Measurements from ENCODE around the gene CCDC174.

CCDC174 gene

GRCh38 chr3:14646589-14647413, 4.8 kb upstream of the CCDC174 start:
- no peak overlapping the region for H3K27ac ChIP-seq
- no peak for TF ChIP-seq ZFX (IDR thresholded peaks at IDR 0.05)
- no peak for TF ChIP-seq CTCF (conservative IDR thresholded peaks at IDR 0.05)

GRCh38 chr3:14647976-14648955, 3.3 kb upstream of the CCDC174 start:
- TF ChIP-seq CTCF (conservative IDR thresholded peaks at IDR 0.05) (no peak), ZFX (IDR thresholded peaks at IDR 0.05) (no peak)
- H3K27ac ChIP-seq = no peak overlapping the region

- no peak overlapping the region for H3K27ac ChIP-seq
- TF ChIP-seq CTCF (conservative IDR thresholded peaks at IDR 0.05) (no peak), ZFX (IDR thresholded peaks at IDR 0.05) (no peak)
These were observed 2.1 kb upstream of the CCDC174 start for GRCh38 chr3:14649466-14649865.

GRCh38 chr3:14650193-14650592, 1.4 kb upstream of the CCDC174 start:
- TF ChIP-seq ZFX (IDR thresholded peaks at IDR 0.05) (no peak), CTCF (conservative IDR thresholded peaks at IDR 0.05) (no peak)
- H3K27ac ChIP-seq = no peak overlapping the region

GRCh38 chr3:14652360-14652907, 872 bp downstream of the CCDC174 start:
- peak overlapping the region; percentile 81 for H3K27ac ChIP-seq

GRCh38 chr3:14657579-14657978, 6.0 kb downstream of the CCDC174 start:
- TF ChIP-seq CTCF (conservative IDR thresholded peaks at IDR 0.05) (no peak), ZFX (IDR thresholded peaks at IDR 0.05) (no peak)
- no peak overlapping the region for H3K27ac ChIP-seq

GRCh38 chr3:14658978-14659377, 7.4 kb downstream of the CCDC174 start:
- H3K27ac ChIP-seq = no peak overlapping the region
- no peak for TF ChIP-seq CTCF (conservative IDR thresholded peaks at IDR 0.05)
- no peak for TF ChIP-seq ZFX (IDR thresholded peaks at IDR 0.05)

All from C4-2B (cell line).